ENCODE data around the gene CEP78.

CEP78 gene

GRCh38 chr9:78311886-78312524 is 76.1 kb downstream of the CEP78 start:
- Histone ChIP-seq H3K27me3 (ENCODE audit: control insufficient read depth in 1 of 2, insufficient read depth in 2 of 2, low read length in 2 of 2) (no peaks in the 10 kb centered on the region), H3K4me1 (ENCODE audit: insufficient read depth, low read length) (no peaks in the 10 kb centered on the region), H3K4me3 (ENCODE audit: low read depth in 1 of 2, low read length in 2 of 2) (no peak overlapping the region), H3K36me3 (ENCODE audit: insufficient read depth, low read length) (no peaks in the 10 kb centered on the region), H3K9me3 (ENCODE audit: low read length) (no peaks in the 10 kb centered on the region), H3K27ac (ENCODE audit: low read depth, low read length) (no peak overlapping the region), H3K9ac (ENCODE audit: low read length) (no peak overlapping the region)

DNA sequence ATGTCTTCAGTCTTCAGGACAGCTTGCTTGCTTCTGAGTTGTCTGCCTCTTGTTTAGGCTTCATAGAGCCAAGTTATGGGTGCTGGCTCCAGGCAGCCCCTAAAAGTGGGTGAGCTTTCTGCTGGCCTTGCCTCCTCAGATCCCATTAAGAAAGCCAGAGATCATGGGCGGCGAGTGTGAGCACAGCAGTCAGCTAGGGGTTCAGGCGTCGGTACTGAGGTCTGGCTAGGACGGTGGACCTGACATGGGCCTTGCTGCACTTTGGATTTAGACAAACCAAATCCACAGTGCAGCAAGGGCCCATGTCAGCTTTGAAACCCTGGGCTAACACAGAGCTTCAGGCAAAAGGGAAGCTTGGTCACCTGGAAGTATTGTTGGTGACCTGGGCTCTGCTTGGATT is 78.7 kb downstream of the CEP78 start:
- Histone ChIP-seq H3K36me3 (ENCODE audit: insufficient read depth, low read length) (peaks cover 5% of the 10 kb centered on the region), H3K27ac (ENCODE audit: low read depth, low read length) (no peak overlapping the region), H3K4me3 (ENCODE audit: low read depth in 1 of 2, low read length in 2 of 2) (no peak overlapping the region), H3K27me3 (ENCODE audit: control insufficient read depth in 1 of 2, insufficient read depth in 2 of 2, low read length in 2 of 2) (no peaks in the 10 kb centered on the region), H3K4me1 (ENCODE audit: insufficient read depth, low read length) (no peaks in the 10 kb centered on the region), H3K9ac (ENCODE audit: low read length) (no peak overlapping the region), H3K9me3 (ENCODE audit: low read length) (no peaks in the 10 kb centered on the region)

GRCh38 chr9:78314953-78315870 is 79.3 kb downstream of the CEP78 start:
- H3K9me3 ChIP-seq (ENCODE audit: low read length), result no peaks in the 10 kb centered on the region
- peaks cover 5% of the 10 kb centered on the region for H3K36me3 ChIP-seq (ENCODE audit: insufficient read depth, low read length)
- no peaks in the 10 kb centered on the region for H3K27me3 ChIP-seq (ENCODE audit: control insufficient read depth in 1 of 2, insufficient read depth in 2 of 2, low read length in 2 of 2)
- H3K4me3 ChIP-seq (ENCODE audit: low read depth in 1 of 2, low read length in 2 of 2), result no peak overlapping the region
- no peaks in the 10 kb centered on the region for H3K4me1 ChIP-seq (ENCODE audit: insufficient read depth, low read length)
- H3K27ac ChIP-seq (ENCODE audit: low read depth, low read length), result no peak overlapping the region
- no peak overlapping the region for H3K9ac ChIP-seq (ENCODE audit: low read length)

DNA sequence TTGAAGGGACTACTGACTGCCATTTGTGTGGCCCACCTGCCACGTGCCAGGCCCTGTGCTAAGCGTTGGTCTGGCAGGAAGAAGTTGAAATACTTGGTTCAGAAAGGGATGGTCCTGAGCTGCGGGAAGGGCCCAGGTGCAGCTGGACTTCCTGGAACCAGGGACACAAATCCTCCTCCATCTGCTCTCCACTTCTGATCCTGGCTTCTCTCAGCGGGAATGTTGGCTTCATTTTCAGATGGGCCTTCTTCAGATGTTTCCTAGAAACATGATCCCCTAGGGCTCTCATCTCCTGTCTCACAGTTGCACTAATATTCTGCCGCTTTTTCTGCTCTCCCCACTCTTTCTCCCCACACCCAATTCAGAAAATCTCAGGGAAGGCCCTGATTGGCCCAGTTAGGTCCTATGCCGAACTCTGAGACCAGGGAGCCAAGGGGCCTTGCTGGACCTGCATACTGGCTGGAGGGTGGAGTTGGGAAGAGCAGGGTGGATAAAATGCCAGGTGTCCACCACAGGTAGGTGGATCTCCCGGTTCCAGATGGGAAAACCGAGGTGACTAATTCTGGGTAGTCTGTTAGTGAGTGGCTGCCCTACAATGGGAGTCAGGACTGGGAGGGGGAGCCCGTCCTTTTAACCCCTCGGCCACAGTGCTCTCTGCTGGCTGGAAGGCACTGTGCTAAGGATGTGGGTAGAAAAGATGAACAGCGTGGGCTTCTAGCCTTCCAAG is 80.5 kb downstream of the CEP78 start:
- no peak overlapping the region for H3K4me3 ChIP-seq (ENCODE audit: low read depth in 1 of 2, low read length in 2 of 2)
- H3K36me3 ChIP-seq (ENCODE audit: insufficient read depth, low read length), result peaks cover 5% of the 10 kb centered on the region
- no peaks in the 10 kb centered on the region for H3K27me3 ChIP-seq (ENCODE audit: control insufficient read depth in 1 of 2, insufficient read depth in 2 of 2, low read length in 2 of 2)
- H3K4me1 ChIP-seq (ENCODE audit: insufficient read depth, low read length), result no peaks in the 10 kb centered on the region
- H3K9me3 ChIP-seq (ENCODE audit: low read length), result no peaks in the 10 kb centered on the region
- H3K9ac ChIP-seq (ENCODE audit: low read length), result no peak overlapping the region
- no peak overlapping the region for H3K27ac ChIP-seq (ENCODE audit: low read depth, low read length)

GRCh38 chr9:78319197-78320029 is 83.5 kb downstream of the CEP78 start:
- no peaks in the 10 kb centered on the region for H3K4me1 ChIP-seq (ENCODE audit: insufficient read depth, low read length)
- H3K27ac ChIP-seq (ENCODE audit: low read depth, low read length), result no peak overlapping the region
- H3K27me3 ChIP-seq (ENCODE audit: control insufficient read depth in 1 of 2, insufficient read depth in 2 of 2, low read length in 2 of 2), result no peaks in the 10 kb centered on the region
- no peak overlapping the region for H3K4me3 ChIP-seq (ENCODE audit: low read depth in 1 of 2, low read length in 2 of 2)
- H3K9me3 ChIP-seq (ENCODE audit: low read length), result no peaks in the 10 kb centered on the region
- H3K36me3 ChIP-seq (ENCODE audit: insufficient read depth, low read length), result peaks cover 5% of the 10 kb centered on the region
- H3K9ac ChIP-seq (ENCODE audit: low read length), result no peak overlapping the region

GRCh38 chr9:78320030-78320693 is 84.3 kb downstream of the CEP78 start:
- Histone ChIP-seq H3K27ac (ENCODE audit: low read depth, low read length) (no peak overlapping the region), H3K4me1 (ENCODE audit: insufficient read depth, low read length) (no peaks in the 10 kb centered on the region), H3K4me3 (ENCODE audit: low read depth in 1 of 2, low read length in 2 of 2) (no peak overlapping the region), H3K9ac (ENCODE audit: low read length) (no peak overlapping the region), H3K36me3 (ENCODE audit: insufficient read depth, low read length) (peaks cover 5% of the 10 kb centered on the region), H3K27me3 (ENCODE audit: control insufficient read depth in 1 of 2, insufficient read depth in 2 of 2, low read length in 2 of 2) (no peaks in the 10 kb centered on the region), H3K9me3 (ENCODE audit: low read length) (no peaks in the 10 kb centered on the region)

- Histone ChIP-seq H3K36me3 (ENCODE audit: insufficient read depth, low read length) (peaks cover 5% of the 10 kb centered on the region), H3K27me3 (ENCODE audit: control insufficient read depth in 1 of 2, insufficient read depth in 2 of 2, low read length in 2 of 2) (no peaks in the 10 kb centered on the region)
Measured at GRCh38 chr9:78320875-78321496, 85.1 kb downstream of the CEP78 start.

GRCh38 chr9:78321505-78321904 is 85.6 kb downstream of the CEP78 start:
- Histone ChIP-seq H3K27me3 (ENCODE audit: control insufficient read depth in 1 of 2, insufficient read depth in 2 of 2, low read length in 2 of 2) (no peaks in the 10 kb centered on the region), H3K27ac (ENCODE audit: low read depth, low read length) (no peak overlapping the region), H3K36me3 (ENCODE audit: insufficient read depth, low read length) (peaks cover 5% of the 10 kb centered on the region), H3K4me3 (ENCODE audit: low read depth in 1 of 2, low read length in 2 of 2) (no peak overlapping the region), H3K9me3 (ENCODE audit: low read length) (no peaks in the 10 kb centered on the region), H3K9ac (ENCODE audit: low read length) (no peak overlapping the region), H3K4me1 (ENCODE audit: insufficient read depth, low read length) (no peaks in the 10 kb centered on the region)

More at GRCh38 chr9:78320875-78321496, 85.1 kb downstream of the CEP78 start:
- Histone ChIP-seq H3K4me1 (ENCODE audit: insufficient read depth, low read length) (no peaks in the 10 kb centered on the region), H3K9me3 (ENCODE audit: low read length) (no peaks in the 10 kb centered on the region), H3K9ac (ENCODE audit: low read length) (no peak overlapping the region), H3K27ac (ENCODE audit: low read depth, low read length) (no peak overlapping the region), H3K4me3 (ENCODE audit: low read depth in 1 of 2, low read length in 2 of 2) (no peak overlapping the region)

DNA sequence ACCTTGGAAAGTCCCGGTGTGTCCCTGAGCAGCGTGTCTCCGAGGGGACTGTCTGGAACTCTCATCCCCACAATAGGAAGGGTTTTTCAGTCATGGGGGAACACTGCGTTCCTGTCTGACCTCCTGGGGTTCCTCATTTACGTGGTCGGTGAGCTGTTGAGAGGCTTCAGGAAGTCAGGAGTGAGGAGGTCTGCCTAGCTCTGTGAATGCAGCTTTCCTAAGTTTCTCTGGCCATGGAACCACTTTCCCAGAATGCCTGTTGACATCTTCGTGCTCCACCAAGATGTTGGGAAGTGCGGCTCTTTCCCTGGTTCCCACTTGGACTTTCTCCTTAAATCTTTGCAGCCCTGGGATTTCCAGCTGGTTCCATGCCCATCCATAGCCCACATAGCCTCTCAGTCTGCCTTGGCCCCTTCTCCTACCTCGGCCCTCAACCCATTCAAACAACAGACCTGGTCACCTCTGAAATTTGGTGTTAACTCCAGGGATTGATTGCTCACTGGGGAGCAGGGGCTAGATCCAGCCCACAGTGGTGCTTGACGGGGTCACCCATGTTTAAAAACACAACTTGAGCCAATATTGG is 88.3 kb downstream of the CEP78 start:
- Histone ChIP-seq H3K36me3 (ENCODE audit: insufficient read depth, low read length) (no peaks in the 10 kb centered on the region), H3K27ac (ENCODE audit: low read depth, low read length) (no peak overlapping the region), H3K9me3 (ENCODE audit: low read length) (no peaks in the 10 kb centered on the region), H3K4me3 (ENCODE audit: low read depth in 1 of 2, low read length in 2 of 2) (no peak overlapping the region), H3K9ac (ENCODE audit: low read length) (no peak overlapping the region), H3K4me1 (ENCODE audit: insufficient read depth, low read length) (no peaks in the 10 kb centered on the region), H3K27me3 (ENCODE audit: control insufficient read depth in 1 of 2, insufficient read depth in 2 of 2, low read length in 2 of 2) (no peaks in the 10 kb centered on the region)

DNA sequence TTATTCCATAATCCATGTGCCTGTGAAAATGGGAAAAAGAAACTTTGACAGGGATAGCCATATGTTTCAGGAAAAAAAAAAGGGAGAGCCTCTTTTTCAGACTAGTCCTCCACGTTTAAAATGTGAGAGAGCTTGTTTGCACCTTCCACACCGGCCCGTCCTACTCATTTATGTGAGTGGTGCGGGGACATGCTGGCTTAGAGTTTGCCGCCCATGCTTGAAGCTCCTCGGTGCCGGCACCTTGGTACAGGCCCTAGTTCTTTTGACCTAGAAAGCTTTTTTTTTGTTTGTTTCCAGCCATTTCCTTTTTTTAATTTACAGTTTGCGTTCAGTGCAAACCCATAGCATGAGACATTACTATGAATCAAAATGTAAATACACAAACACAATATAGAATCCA is 88.8 kb downstream of the CEP78 start:
- Histone ChIP-seq H3K4me1 (ENCODE audit: insufficient read depth, low read length) (no peaks in the 10 kb centered on the region), H3K4me3 (ENCODE audit: low read depth in 1 of 2, low read length in 2 of 2) (no peak overlapping the region), H3K27ac (ENCODE audit: low read depth, low read length) (no peak overlapping the region), H3K9me3 (ENCODE audit: low read length) (no peaks in the 10 kb centered on the region), H3K9ac (ENCODE audit: low read length) (no peak overlapping the region), H3K36me3 (ENCODE audit: insufficient read depth, low read length) (no peaks in the 10 kb centered on the region), H3K27me3 (ENCODE audit: control insufficient read depth in 1 of 2, insufficient read depth in 2 of 2, low read length in 2 of 2) (no peaks in the 10 kb centered on the region)

Data from muscle layer of colon (tissue), 2 donors.